Spleen (tissue), 7 donors: ENCODE data around the gene RARG.
A peak's percentile ranks its signal among the peaks of the same experiment; 100 is the strongest.

Experiments used
- CTCF ChIP-seq, 11 experiments: fragments of 200-600 bp in 7 of 11; fragments of 450-650 bp in 4 of 11; sonication (generic) in 4 of 11; IDR thresholded peaks in 8 of 11; conservative IDR thresholded peaks in 3 of 11; 1 replicate in 7 of 11; 2 replicates in 4 of 11; pipeline versions ENCODE4 v1.4.0 to v1.8.0; 2016 to 2021; ENCODE audit warnings: antibody characterized with exemption in 11 of 11, inconsistent platforms in 4 of 11, mild to moderate bottlenecking in 1 of 11
- POLR2A ChIP-seq, 3 donors: fragments of 450-650 bp; IDR thresholded peaks; one replicate each; pipeline ENCODE4 v1.5.1; 2017; ENCODE audit warnings: antibody characterized with exemption in 3 of 3, mild to moderate bottlenecking in 1 of 3
- POLR2AphosphoS5 ChIP-seq, 3 donors: sonication (generic); formaldehyde crosslinking; IDR thresholded peaks; one replicate each; pipeline ENCODE4 v1.5.1; 2017; ENCODE audit warnings: antibody characterized with exemption in 3 of 3
- donor health status: DM: no; HTN: no; CAD: no; lungs with moderate emphysema.
- donor health status: DM: no; HTN: no; CAD: no.
- donor health status: DM: no; HTN: no; CAD: no.

- TF ChIP-seq CTCF (IDR thresholded peaks at IDR 0.05 in 8 of 11, conservative IDR thresholded peaks at IDR 0.05 in 3 of 11): no peak
- TF ChIP-seq POLR2A (IDR thresholded peaks at IDR 0.05): no peak
- TF ChIP-seq POLR2AphosphoS5 (IDR thresholded peaks at IDR 0.05): peak in 1 of 3 donors; percentile 20
Observed at GRCh38 chr12:53200458-53201176, 31.4 kb downstream of the RARG start.
